Thoracic aorta (tissue), 2 donors: ENCODE data around the gene MIB2. TPM values are rescaled to one million over a fixed set of nuclear protein-coding genes. Genes with fewer than 3 reads are reported as not detected.

Source experiments
- ATAC-seq: fragments of 150-250 bp; one replicate; pipeline ENCODE4 v1.8.0; 2017; ENCODE audit warnings: low read depth; ENCODE audit not compliant: insufficient number of reproducible peaks, low FRiP score
- DNase-seq: peaks from one replicate; pipeline ENCODE4 v3.0.0-alpha.2; 2020; ENCODE audit warnings: low spot score
- H3K27ac ChIP-seq, 2 donors: fragments of 200-600 bp; sonication (generic); 1 replicate in 1 of 2; 2 replicates in 1 of 2; pipeline ENCODE4 v1.5.1; 2016; ENCODE audit warnings: mild to moderate bottlenecking in 2 of 2, moderate library complexity in 2 of 2
- H3K27me3 ChIP-seq: fragments of 200-600 bp; sonication (generic); replicated peaks from 2 replicates; pipeline ENCODE4 v1.6.0; 2016; ENCODE audit warnings: mild to moderate bottlenecking; ENCODE audit not compliant: insufficient read depth
- H3K36me3 ChIP-seq: fragments of 200-600 bp; sonication (generic); one replicate; pipeline ENCODE4 v1.5.1; 2016
- H3K4me1 ChIP-seq, 2 donors: fragments of 200-600 bp; sonication (generic); 1 replicate in 1 of 2; 2 replicates in 1 of 2; pipeline versions ENCODE4 v1.5.1 to v1.6.0; 2016; ENCODE audit warnings: low read depth in 2 of 2, mild to moderate bottlenecking in 1 of 2; ENCODE audit not compliant: control insufficient read depth in 1 of 2
- H3K4me3 ChIP-seq: fragments of 200-600 bp; sonication (generic); 2 replicates; pipeline ENCODE4 v1.5.1; 2016; ENCODE audit warnings: mild to moderate bottlenecking
- H3K9me3 ChIP-seq: fragments of 200-600 bp; sonication (generic); 2 replicates; pipeline ENCODE4 v1.5.1; 2016
- CTCF ChIP-seq: fragments of 200-600 bp; sonication (generic); IDR thresholded peaks from one replicate; pipeline ENCODE4 v1.5.1; 2019; ENCODE audit warnings: antibody characterized with exemption
- total RNA-seq, 2 donors: library from RNA; depleted of rRNA; stranded (reverse); fragments of >200 nt; gene quantifications; one replicate each; pipeline versions ENCODE4 v1.1.0 to v1.2.3, GENCODE V29; 2016

The MIB2 gene
- total RNA-seq, 2 donors from 2014 or later, result 48.6 to 102 TPM

DNA sequence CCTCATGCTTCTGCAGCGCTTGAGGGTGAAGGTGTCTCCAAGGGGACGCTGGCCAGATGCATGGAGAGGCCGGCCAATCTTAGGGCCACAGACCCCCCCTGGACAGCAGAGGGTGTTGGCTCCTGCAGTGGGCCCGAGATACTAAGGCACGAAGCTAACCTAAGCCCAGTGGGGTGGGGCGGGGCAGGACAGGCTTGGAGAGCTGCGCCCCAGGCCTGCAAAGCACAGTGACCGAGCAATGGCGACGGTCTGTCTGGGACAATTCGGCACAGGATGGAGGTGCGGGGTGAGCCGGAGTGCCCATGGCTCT is 16.6 kb upstream of the MIB2 start:
- TF ChIP-seq CTCF, result no peak
- Histone ChIP-seq H3K36me3 (no peaks in the 10 kb centered on the region), H3K4me3 (no peak overlapping the region), H3K4me1 (peaks cover 0 to 14% of the 10 kb centered on the region in 2 donors), H3K27me3 (no peaks in the 10 kb centered on the region), H3K9me3 (no peaks in the 10 kb centered on the region), H3K27ac (no peak overlapping the region)
- DNase-seq, result no peak
- no peak for ATAC-seq

DNA sequence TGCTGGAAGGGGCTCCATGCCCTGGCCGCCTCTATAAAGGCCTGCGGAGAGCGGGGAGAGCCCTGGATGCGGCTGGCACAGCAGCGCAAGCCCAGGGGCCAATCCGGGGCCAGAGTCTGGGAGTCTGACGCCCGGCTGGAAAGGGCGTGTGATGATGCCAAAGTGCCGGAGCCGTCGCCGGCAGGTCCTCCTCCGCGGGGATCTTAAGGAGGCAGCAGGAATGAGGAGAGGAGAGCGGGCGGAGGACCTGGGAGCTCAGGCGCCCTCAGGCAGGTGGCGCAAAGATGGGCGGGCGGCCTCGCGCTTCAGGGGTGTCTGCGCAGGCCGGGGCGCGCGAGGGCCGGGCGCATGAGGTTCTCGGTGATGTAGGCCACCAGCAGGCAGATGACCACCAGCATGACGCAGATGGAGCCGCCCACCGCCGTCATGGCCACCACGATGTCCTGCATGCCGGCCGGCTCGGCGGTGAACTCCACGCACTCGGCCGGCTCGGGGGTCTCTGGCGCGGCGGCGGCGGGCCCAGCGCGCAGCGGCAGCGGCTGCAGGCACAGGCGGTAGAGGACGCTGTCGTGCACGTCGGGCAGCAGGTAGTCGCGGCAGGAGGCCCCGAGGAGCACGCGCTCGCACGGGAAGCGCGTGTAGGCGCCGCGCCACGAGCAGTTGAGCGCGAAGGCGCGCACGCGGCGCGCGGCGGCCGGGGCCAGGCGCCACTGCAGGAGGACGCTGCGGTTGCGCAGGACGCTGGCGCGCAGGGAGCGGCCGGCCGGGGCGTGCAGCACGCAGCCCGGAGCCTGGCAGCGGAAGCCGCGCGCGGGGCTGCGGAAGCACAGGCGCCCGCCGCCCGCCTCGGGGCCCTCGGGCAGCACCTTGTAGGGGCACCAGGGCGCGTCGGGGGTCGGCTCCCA is 16.0 kb upstream of the MIB2 start:
- no peak for DNase-seq
- Histone ChIP-seq H3K4me1 (peaks cover 0 to 14% of the 10 kb centered on the region in 2 donors), H3K4me3 (peak overlapping the region; percentile 37), H3K27ac (no peak overlapping the region), H3K9me3 (no peaks in the 10 kb centered on the region), H3K27me3 (no peaks in the 10 kb centered on the region), H3K36me3 (no peaks in the 10 kb centered on the region)
- ATAC-seq, result no peak
- TF ChIP-seq CTCF, result no peak

GRCh38 chr1:1599935-1600860 is 15.1 kb upstream of the MIB2 start, which contains the start of gene FNDC10:
Gene FNDC10 (minus strand): TSS chr1:1600135. CDS start chr1:1600015, 120 bp downstream.
- no peaks in the 10 kb centered on the region for H3K27me3 ChIP-seq
- DNase-seq (no peak), ATAC-seq (no peak)
- no peak within 1 kb of the TSS for H3K27ac ChIP-seq
- no peaks in the 10 kb centered on the region for H3K36me3 ChIP-seq
- peaks cover 0 to 14% of the 10 kb centered on the region in 2 donors for H3K4me1 ChIP-seq
- peak within 1 kb of the TSS; percentile 60 for H3K4me3 ChIP-seq
- no peak for TF ChIP-seq CTCF
- H3K9me3 ChIP-seq, result no peaks in the 10 kb centered on the region

- no peak for DNase-seq
- no peaks in the 10 kb centered on the region for H3K36me3 ChIP-seq
- H3K27me3 ChIP-seq, result no peaks in the 10 kb centered on the region
- no peak for ATAC-seq
- no peak overlapping the region for H3K27ac ChIP-seq
- H3K9me3 ChIP-seq, result no peaks in the 10 kb centered on the region
- H3K4me1 ChIP-seq, result peaks cover 0 to 14% of the 10 kb centered on the region in 2 donors
- TF ChIP-seq CTCF, result no peak
- H3K4me3 ChIP-seq, result peak overlapping the region; percentile 60
Observed at GRCh38 chr1:1600861-1601563, 14.3 kb upstream of the MIB2 start.
